Ovary (tissue), 9 donors: ENCODE measurements around the gene DNAJA3. TPM values are rescaled to one million over a fixed set of nuclear protein-coding genes. Genes with fewer than 3 reads are reported as not detected.

Experiments
- DNase-seq, 5 donors: peaks; one replicate each; pipeline ENCODE4 v3.0.0-alpha.2; 2019 to 2020
- H3K27ac ChIP-seq, 2 donors: fragments of 200-600 bp; one replicate each; pipeline versions ENCODE4 v1.5.1 to v1.8.0; 2019 to 2022
- H3K27me3 ChIP-seq: fragments of 200-600 bp; one replicate; pipeline ENCODE4 v1.8.0; 2022
- H3K36me3 ChIP-seq: fragments of 200-600 bp; sonication (generic); one replicate; pipeline ENCODE4 v1.5.1; 2019
- H3K4me1 ChIP-seq: one replicate; pipeline ENCODE4 v1.8.1; 2013; ENCODE audit warnings: mild to moderate bottlenecking, moderate library complexity; ENCODE audit not compliant: insufficient read depth
- H3K4me3 ChIP-seq: fragments of 200-600 bp; sonication (generic); one replicate; pipeline ENCODE4 v1.5.1; 2017
- H3K9me3 ChIP-seq, 2 donors: fragments of 200-600 bp in 1 of 2; sonication (generic) in 1 of 2; one replicate each; pipeline versions ENCODE4 v1.5.1 to v1.8.1; 2013 to 2019; ENCODE audit warnings: mild to moderate bottlenecking in 1 of 2, moderate library complexity in 1 of 2
- EP300 ChIP-seq: sonication (generic); formaldehyde crosslinking; IDR thresholded peaks from one replicate; pipeline ENCODE4 v1.6.1; 2017; ENCODE audit warnings: antibody characterized with exemption
- POLR2A ChIP-seq: fragments of 450-650 bp; IDR thresholded peaks from one replicate; pipeline ENCODE4 v1.6.1; 2017; ENCODE audit warnings: antibody characterized with exemption, mild to moderate bottlenecking, moderate library complexity
- WGBS, 3 donors: extraction: QIAGEN DNeasy Blood & Tissue Kit in 1 of 3; methylation state at CpG; one replicate each; pipeline versions ENCODE4 v1.1.5 to v1.1.7; 2013 to 2017; 5-methylcytosine and 5-hydroxymethylcytosine counted together
- intact Hi-C, 4 donors: fragments of 100-400 bp; cut with DNase I; formaldehyde crosslinking; loops; one replicate each; pipeline versions ENCODE4 v1.11.0 to v1.15.1; 2022 to 2023
- polyA plus RNA-seq, 2 donors: library from polyadenylated mRNA; stranded (reverse); fragments of 200-250 nt in 1 of 2; fragments of 350-450 nt in 1 of 2; fragmentation: Illumina TruSeq in 1 of 2; extraction: RNeasy Lipid Tissue Mini Kit (QIAGEN cat#74804) in 1 of 2; gene quantifications; one replicate each; pipeline ENCODE4 v1.2.3, GENCODE V29; 2013 to 2014
- total RNA-seq, 7 donors: library from RNA; depleted of rRNA in 2 of 7; stranded (reverse); fragments of >200 nt in 2 of 7; fragmentation: NEBNext Ultra II Directional in 3 of 7; extraction: Animal tissue kit (Norgen Biotek cat#: 25700) in 3 of 7; gene quantifications; one replicate each; pipeline versions ENCODE4 v1.1.0 to v1.2.4, GENCODE V29; 2016 to 2023
- TF ChIP-seq, protein P1 (sequence below), 3 donors: fragments of 450-650 bp in 2 of 3; fragments of 200-600 bp in 1 of 3; IDR thresholded peaks; one replicate each; pipeline versions ENCODE4 v1.5.1 to v1.8.0; 2016 to 2022; ENCODE audit warnings: antibody characterized with exemption in 3 of 3, mild to moderate bottlenecking in 1 of 3
- donor health status: DM: no; HTN: no; CAD: no; lungs with moderate emphysema.
- donor health status: DM: no; HTN: no; CAD: no.
- donor health status: Bipolar disorder and iron deficiency.
- donor health status: DM: yes; HTN: yes; CAD: no.
- donor health status: DM: no; HTN: no; CAD: no.
- donor health status: DM: yes; HTN: yes; CAD: no.

The DNAJA3 gene
- total and polyA plus RNA-seq, 9 donors = 26.4 to 47.0 (median 35.2) TPM

GRCh38 chr16:4472880-4473279, 47.2 kb downstream of the DNAJA3 start:
- 57 to 68% (median 66%) methylated on average over 4 of the region's 4 CpGs for WGBS, 3 donors

DNA sequence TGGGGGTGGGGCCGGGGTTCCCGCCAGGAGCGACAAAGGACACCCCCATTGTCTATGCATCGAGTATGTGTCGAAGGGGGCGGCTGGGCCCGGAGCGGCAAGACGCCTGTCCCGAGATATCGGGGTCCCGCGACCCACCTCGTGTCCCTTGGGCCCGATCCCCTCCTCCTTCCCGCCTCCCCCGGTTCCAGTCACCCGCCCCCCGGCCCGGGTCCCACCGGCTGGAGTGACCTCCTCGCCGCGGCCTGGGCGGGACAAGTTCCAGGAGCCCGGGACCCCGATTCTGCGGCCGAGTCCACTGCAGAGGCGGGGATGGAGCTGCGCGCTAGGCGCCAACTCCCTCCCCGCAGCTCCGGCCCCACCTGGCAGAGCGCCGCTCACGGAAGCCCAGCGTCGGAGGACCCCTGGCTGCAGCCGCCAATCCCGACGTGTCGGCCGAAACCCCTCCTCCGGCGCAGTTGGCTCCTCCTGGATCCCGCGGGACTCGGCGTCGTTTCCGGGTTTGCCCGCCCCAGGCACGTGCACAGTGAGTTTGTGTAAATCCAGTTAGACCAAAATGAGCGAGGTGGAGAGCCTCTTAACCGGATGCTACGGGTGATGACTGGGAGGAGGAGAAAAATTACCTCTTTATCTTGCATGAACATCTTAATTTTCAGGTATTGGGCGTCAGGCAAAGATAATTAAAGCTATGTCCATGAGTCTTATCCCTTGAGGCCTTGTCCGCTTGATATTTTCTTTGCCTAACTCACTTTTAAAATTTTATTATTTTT, 48.7 kb downstream of the DNAJA3 start, which contains the start of gene NMRAL1:
Gene NMRAL1 (minus strand): TSS at position 434 of the 770 bp plus-strand sequence. CDS start 493 bp downstream, outside the sequence.
- intact Hi-C loops = no loop called here
- DNase-seq = peak; percentile 91 to 95 (median 93)
- TF ChIP-seq, protein P1, sequence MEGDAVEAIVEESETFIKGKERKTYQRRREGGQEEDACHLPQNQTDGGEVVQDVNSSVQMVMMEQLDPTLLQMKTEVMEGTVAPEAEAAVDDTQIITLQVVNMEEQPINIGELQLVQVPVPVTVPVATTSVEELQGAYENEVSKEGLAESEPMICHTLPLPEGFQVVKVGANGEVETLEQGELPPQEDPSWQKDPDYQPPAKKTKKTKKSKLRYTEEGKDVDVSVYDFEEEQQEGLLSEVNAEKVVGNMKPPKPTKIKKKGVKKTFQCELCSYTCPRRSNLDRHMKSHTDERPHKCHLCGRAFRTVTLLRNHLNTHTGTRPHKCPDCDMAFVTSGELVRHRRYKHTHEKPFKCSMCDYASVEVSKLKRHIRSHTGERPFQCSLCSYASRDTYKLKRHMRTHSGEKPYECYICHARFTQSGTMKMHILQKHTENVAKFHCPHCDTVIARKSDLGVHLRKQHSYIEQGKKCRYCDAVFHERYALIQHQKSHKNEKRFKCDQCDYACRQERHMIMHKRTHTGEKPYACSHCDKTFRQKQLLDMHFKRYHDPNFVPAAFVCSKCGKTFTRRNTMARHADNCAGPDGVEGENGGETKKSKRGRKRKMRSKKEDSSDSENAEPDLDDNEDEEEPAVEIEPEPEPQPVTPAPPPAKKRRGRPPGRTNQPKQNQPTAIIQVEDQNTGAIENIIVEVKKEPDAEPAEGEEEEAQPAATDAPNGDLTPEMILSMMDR (IDR thresholded peaks at IDR 0.05) = peak in 1 of 3 donors; percentile 20
- no peak for TF ChIP-seq EP300
- peak; percentile 58 for TF ChIP-seq POLR2A
- Histone ChIP-seq H3K27ac (peak within 1 kb of the TSS; percentile 56 to 89), H3K4me1 (peaks cover 10% of the 10 kb centered on the region), H3K9me3 (no peaks in the 10 kb centered on the region), H3K27me3 (no peaks in the 10 kb centered on the region), H3K4me3 (peak within 1 kb of the TSS; percentile 73), H3K36me3 (no peaks in the 10 kb centered on the region)
- WGBS, 3 donors = 2 to 3% (median 2%) methylated on average over 34 to 60 of the region's 60 CpGs

More at GRCh38 chr16:4472880-4473279, 47.2 kb downstream of the DNAJA3 start:
- Histone ChIP-seq H3K9me3 (no peaks in the 10 kb centered on the region), H3K4me1 (peaks cover 10% of the 10 kb centered on the region), H3K36me3 (no peaks in the 10 kb centered on the region), H3K4me3 (no peak overlapping the region), H3K27ac (no peak overlapping the region), H3K27me3 (no peaks in the 10 kb centered on the region)
- TF ChIP-seq EP300 (no peak), POLR2A (no peak)
- TF ChIP-seq, protein P1 (IDR thresholded peaks at IDR 0.05) = no peak
- intact Hi-C loops = no loop called here
- no peak for DNase-seq

DNA sequence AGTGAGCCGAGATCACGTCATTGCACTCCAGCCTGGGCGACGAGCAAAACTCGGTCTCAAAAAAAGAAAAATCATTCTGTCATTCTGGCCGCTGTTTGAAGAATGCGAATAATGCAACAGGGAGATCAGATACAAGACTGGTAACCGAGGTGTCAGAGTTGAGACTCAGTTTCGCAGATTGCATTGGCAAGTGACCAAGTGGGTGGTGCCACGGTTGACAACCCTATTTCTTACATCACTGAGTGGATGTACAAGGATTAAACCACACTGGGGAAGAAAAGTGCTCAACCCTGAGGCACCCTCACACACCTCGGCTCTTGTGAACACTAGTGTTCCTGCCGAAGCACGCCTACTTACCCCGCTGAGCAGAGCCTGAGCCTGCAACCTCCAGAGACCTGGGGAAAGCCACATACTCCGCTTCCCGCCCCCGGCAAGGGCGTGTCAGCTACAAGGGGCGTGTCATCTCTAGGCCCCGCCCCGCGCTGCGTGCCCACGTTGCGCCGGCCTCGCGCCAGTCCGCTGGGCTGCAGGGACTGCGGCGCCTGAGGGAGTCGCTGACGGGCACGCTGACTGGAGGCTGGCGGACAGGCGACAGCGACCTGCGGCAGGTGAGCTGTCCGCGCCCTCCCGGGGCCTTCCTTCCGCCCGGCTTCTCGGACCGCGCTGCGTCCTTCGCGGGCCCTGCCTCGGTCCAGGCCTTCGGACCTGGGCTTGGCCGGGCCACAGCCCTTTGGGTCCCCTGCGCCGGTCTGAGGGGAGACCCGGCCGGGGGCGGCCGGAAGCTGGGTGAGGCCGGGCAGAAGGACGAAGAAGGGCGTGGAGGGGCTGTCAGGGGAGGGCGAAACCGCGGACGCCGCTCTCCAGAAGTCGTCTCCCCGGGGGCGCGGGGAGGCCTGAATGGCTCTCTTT, 50.5 kb downstream of the DNAJA3 start, which contains the start of gene HMOX2:
Gene HMOX2 (plus strand): TSS at position 519 of the 909 bp plus-strand sequence. CDS start 29,127 bp downstream, outside the sequence.
- TF ChIP-seq POLR2A = peak; percentile 19
- TF ChIP-seq EP300 = no peak
- TF ChIP-seq, protein P1 (IDR thresholded peaks at IDR 0.05) = peak in 1 of 3 donors; percentile 41
- Histone ChIP-seq H3K4me1 (peaks cover 10% of the 10 kb centered on the region), H3K4me3 (peak within 1 kb of the TSS; percentile 87), H3K27me3 (no peaks in the 10 kb centered on the region), H3K36me3 (no peaks in the 10 kb centered on the region), H3K9me3 (no peaks in the 10 kb centered on the region), H3K27ac (peak within 1 kb of the TSS; percentile 5 to 34)
- DNase-seq = peak; percentile 88 to 96 (median 92)
- WGBS, 3 donors = 8 to 16% (median 11%) methylated on average over 34 to 70 of the region's 70 CpGs
- intact Hi-C loops = no loop called here

GRCh38 chr16:4477966-4478365, 52.3 kb downstream of the DNAJA3 start:
- no peak for DNase-seq
- intact Hi-C loops = no loop called here
- 59 to 66% (median 60%) methylated on average over 2 of the region's 2 CpGs for WGBS, 3 donors
- Histone ChIP-seq H3K27ac (no peak overlapping the region), H3K27me3 (no peaks in the 10 kb centered on the region), H3K4me1 (peaks cover 10% of the 10 kb centered on the region), H3K9me3 (no peaks in the 10 kb centered on the region), H3K4me3 (no peak overlapping the region), H3K36me3 (no peaks in the 10 kb centered on the region)
- TF ChIP-seq EP300 (no peak), POLR2A (no peak)
- TF ChIP-seq, protein P1 (IDR thresholded peaks at IDR 0.05) = no peak
